Activated CD8-positive, alpha-beta memory T cell treated with anti-CD3 and anti-CD28 coated beads, Interleukin-2, amount 50 U/mL, for 1 hour (primary cell): ENCODE data around the gene ATP6V1C2.

Source experiments
- DNase-seq: peaks from one replicate; pipeline ENCODE4 v3.0.0-alpha.2; 2020; ENCODE audit errors: extremely low read depth

Gene ATP6V1C2

DNA sequence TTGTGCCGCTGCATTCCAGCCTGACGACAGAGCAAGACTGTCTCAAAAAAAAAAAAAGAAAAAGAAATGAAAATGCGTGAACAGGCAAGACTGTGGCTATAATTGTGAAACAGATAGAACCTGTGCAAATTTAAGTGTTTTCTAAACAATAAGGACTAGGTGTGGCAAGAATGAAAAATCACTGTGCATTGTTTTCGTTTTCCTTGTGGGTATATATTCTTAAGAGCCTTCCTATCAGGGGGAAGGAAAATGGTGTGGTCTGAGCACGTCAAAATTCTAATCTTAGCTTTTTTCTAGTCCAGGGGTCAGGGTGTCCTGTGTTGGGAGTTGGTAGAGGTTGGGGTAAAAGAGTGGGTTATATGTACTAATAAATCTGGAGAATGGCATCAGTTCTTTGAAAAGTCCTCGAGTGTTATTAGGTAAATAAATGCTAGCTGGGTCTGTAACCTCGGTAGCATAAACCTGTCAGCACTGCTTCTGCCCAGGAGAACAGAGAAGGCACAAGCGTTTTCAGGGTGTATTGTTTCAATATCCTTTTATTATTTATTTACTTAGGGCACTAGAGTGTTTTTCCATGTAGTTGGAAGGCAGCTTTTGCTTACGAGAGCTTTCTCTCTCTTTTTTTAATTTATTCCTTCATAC lies 11.6 kb downstream of the ATP6V1C2 start:
- DNase-seq = no peak

- no peak for DNase-seq
These were observed 12.1 kb downstream of the ATP6V1C2 start for GRCh38 chr2:10733566-10733925.

GRCh38 chr2:10733980-10734379 lies 12.6 kb downstream of the ATP6V1C2 start:
- DNase-seq = no peak

GRCh38 chr2:10738192-10738591 lies 16.8 kb downstream of the ATP6V1C2 start:
- no peak for DNase-seq

- no peak for DNase-seq
These were observed 18.8 kb downstream of the ATP6V1C2 start for GRCh38 chr2:10740226-10740625.

DNA sequence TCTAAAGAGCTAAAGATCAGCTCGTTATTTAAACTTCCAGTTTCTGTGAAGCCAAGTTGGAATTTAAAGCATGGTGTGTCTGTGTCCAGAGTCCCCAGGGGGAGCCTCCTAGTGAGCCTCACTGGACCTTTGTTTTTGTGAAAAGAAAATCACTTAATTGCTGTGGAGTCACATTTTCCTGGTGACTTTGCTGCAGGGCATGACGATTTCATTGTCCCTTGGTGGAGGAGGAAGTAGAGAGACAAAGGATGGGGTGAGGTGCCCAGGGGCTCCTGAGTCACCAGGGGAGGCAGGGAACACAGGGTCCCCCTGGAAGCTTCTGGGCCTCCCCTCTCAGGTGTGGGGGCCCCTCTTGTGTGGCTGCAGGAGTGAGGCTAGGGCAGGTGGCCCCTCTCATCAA lies 19.7 kb downstream of the ATP6V1C2 start:
- DNase-seq = no peak

- DNase-seq = no peak
These were observed 21.2 kb downstream of the ATP6V1C2 start for GRCh38 chr2:10742666-10743065.

- no peak for DNase-seq
These were observed 29.2 kb downstream of the ATP6V1C2 start for GRCh38 chr2:10750610-10751009.

DNA sequence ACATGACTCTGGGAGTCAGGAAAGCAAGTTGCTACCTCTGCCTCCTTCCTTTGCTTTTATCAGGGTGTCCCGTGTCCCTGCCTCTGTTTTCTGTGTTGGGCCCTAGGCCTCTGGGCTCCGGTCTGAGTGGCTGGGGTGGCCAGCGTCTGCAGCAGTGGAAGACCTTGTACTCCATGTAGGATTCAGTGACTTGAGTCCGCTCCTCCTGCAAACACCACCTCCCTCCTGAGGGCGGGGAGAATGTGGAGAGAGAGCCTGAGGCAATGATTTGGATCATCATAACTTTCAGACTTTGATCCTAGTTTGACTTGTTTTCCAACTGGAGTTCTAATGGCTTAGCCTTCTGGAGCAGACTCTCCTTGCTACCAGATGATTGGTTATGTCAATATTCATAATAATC lies 30.8 kb downstream of the ATP6V1C2 start:
- no peak for DNase-seq

- DNase-seq = no peak
These were observed 31.7 kb downstream of the ATP6V1C2 start for GRCh38 chr2:10753156-10753555.

DNA sequence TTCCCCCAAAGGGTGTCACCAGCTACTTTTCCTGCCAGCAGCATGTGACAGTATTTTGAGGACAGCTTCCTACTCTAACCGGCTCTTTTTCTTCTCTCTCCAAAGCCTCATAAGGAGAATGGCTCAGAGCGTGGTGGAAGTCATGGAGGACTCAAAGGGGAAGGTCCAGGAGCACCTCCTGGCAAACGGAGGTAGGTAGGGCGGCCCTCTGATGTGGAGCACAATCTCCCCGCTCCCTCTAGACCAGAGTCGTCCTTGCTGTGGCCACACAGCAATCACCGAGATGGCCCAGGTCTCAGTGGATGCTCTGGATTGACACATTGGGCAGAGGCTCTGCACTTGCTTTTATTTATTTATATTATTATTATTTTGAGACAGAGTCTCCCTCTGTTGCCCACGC lies 32.4 kb downstream of the ATP6V1C2 start:
- no peak for DNase-seq

DNA sequence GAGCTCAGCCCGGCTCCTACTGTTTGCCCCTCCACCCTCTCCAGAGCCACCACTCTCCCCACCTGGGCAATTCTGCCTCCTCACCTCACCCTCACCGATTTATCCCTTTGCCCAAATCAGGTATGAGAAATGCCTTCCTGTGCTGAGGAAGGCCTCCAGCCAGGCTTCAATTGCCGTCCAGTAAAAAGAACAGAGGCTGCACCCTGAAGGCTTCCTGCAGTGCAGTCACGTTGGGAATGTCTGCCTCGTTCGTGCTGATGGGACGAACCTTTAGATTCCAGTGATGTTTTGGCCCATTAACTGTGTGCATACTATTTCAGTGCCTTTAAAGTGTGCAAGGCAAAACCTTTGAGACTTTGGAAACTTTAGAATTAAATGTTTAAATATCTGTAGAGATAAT lies 34.2 kb downstream of the ATP6V1C2 start:
- no peak for DNase-seq

GRCh38 chr2:10757814-10758286 lies 36.4 kb downstream of the ATP6V1C2 start:
- DNase-seq = no peak

GRCh38 chr2:10759151-10759714 lies 37.8 kb downstream of the ATP6V1C2 start:
- DNase-seq = no peak

DNA sequence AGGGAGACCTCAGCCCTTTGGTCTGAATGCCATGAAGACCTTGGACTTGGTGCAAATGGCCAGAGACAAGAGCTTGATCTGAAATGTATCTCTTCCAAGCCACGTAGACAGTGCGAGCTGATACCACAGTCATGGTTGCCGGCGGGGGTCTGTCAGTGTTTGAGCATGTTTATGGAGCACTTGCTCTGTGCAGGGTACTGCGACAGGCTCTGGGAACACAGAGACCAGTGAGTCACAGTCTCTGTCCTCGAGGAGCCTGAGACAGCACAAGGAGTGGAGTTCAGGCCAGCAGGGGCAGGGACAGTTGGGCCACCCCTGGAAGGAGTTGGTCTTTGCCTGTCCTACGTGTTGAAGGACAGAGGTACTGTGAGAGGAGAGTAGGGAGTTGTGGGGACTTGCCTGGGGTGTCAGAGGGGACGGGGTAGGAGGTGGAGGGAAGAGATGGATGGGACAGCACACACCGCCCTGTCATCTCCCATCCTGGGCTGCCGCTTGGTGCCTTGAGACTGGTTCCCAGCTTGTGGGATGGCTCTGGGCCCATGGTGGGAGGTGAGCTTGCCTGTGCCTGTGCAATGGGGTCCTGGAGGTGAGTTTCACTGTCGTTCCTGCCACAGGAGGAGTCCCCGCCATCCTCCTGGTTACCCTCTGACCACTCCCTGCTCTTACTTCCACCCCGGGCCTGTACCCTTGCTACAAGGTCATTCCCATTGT lies 39.5 kb downstream of the ATP6V1C2 start:
- no peak for DNase-seq

GRCh38 chr2:10761591-10761990 lies 40.2 kb downstream of the ATP6V1C2 start:
- DNase-seq = no peak

DNA sequence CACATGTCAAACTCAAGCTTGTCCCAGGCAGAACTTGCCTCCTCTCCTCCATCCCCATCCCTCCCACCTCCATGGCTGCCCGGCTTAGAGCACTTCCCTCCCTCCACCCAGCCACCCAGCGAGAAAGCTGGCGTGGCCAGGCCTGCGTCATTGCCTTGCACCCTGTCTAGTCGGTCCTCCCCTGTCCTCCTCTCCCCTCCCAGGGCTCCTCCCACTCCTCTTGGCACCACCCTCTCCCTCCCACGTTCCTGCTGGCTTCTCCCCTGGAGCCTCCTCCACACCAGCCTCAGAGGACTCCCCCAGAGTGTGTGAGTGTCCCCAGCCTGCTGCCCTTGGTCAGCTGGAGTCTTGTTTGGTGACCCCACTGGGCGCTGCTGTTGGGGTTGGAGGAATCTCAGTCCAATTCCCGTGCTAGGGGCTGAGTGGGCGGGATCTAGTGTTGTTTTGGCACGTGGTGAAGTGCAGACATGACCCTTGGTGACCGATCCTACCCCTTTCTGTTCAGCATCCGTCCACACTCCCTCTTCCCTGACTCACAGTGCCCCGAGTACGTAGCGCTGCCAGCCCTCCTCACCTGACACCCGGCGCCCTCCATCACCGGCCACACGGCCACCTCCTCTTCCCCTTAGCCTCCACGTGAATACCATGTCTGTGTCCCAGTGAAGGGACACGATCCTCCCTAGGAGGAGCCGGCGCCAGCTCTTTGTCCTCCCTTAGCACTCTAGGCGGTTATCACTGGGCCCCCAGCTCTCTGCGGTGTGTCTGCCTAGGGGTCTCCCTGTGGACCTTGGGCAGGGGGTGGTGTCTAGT lies 41.4 kb downstream of the ATP6V1C2 start:
- DNase-seq = no peak

DNA sequence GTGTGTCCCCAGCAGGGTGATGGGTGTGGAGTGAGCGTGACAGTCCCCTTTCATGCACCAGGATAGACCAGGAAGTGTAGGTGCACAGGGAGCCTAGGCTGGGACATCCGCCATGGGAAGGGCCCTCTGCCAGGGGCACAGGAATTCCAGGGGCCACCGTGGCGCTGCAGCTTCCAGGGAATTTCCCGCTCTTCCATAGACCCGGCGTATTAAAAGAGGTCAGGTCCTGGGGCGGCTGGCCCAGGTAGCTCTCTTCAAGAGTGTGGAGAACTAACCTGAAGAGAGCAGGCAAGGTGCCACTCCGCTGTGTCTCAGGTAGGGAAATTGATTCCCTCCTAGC lies 42.0 kb downstream of the ATP6V1C2 start:
- no peak for DNase-seq

DNA sequence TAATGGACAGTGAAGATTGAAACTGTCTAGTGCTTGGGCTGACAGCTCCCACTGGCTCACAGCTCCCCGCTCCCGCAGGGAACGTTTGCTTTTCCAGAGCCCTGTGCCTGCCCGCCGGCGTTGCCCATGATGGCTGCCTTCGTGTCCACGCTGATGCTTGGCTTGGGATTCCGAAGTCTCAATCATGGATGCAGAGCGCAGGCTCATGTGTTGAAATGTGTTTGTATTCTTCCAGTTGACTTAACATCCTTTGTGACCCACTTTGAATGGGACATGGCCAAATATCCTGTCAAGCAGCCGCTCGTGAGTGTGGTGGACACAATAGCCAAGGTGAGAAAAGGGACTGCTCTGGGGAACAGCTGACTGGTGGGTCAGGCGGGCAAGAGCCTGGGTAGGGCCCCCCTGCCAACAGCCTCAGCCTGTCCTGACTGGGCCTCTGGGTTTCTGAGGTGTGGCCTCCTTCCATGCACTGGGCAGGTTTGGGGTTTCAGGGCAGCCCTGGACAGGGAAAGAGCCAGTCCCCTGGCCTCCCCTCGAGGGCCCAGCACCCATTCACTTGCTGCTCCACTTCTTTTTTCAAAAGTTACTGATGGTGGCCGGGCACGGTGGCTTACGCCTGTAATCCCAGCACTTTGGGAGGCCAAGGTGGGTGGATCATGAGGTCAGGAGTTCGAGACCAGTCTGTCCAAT lies 42.8 kb downstream of the ATP6V1C2 start:
- no peak for DNase-seq

GRCh38 chr2:10764896-10765295 lies 43.5 kb downstream of the ATP6V1C2 start:
- no peak for DNase-seq

DNA sequence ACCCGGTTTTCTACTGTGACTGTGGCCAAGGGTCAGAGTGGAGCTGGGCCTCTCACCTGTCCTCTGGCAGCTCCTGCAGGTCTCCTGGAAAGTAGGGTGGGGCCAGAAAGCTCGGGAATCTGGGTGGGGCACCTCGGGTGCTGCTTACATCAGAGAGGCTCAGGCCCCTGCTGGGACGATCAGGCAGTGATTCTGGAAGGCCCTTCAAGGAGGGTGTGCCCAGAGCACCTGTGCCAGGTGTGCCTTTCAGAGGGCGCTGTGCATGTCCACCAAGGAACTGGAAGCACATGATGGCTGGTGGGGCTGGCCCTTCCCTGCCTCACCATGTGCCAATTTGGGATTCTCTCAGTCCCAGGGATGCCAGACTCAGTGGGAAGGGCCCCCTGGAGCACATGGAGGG lies 44.0 kb downstream of the ATP6V1C2 start:
- DNase-seq = no peak

DNA sequence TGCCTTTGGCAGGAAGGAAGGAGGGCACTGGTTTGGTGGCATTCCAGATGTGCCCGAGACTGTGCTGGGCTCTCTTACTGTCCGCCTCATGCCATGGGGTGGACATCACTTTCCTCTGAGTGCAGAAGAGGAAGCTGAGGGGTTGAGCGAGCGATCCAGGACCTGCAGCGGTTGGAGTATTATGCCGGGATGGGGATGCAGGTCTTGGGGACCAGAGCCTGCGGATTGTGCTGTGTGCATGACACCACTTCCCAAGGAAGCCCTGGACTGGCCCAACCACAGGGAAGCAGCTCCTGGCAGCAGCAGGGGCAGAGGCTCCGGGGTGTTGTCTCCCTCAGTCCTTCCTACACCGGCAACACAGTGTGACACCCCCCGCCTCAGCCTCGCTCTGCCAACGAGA lies 44.5 kb downstream of the ATP6V1C2 start:
- DNase-seq = no peak
